ENCODE results near the gene METAP2.

GRCh38 chr12:95474660-95474958 is 657 bp downstream of the METAP2 start:
- TF ChIP-seq CTCF (tag by site-specific recombination; IDR thresholded peaks at IDR 0.05) (no peak), ZBTB11 (tag by site-specific recombination; conservative IDR thresholded peaks at IDR 0.05; ENCODE audit: low read depth) (no peak), ZSCAN16 (tag by site-specific recombination; IDR thresholded peaks at IDR 0.05) (no peak), ZNF423 (tag by site-specific recombination; IDR thresholded peaks at IDR 0.05) (no peak), ZNF677 (tag by site-specific recombination; IDR thresholded peaks at IDR 0.05) (no peak), ZNF416 (tag by site-specific recombination; IDR thresholded peaks at IDR 0.05) (no peak), ZNF157 (tag by site-specific recombination; IDR thresholded peaks at IDR 0.05) (no peak), ZFP37 (tag by site-specific recombination; IDR thresholded peaks at IDR 0.05) (no peak), ZBTB17 (tag by site-specific recombination; IDR thresholded peaks at IDR 0.05) (no peak), ZBTB48 (tag by site-specific recombination; IDR thresholded peaks at IDR 0.05) (no peak)

Measured in HEK293 (cell line).